Caco-2 (cell line): Measurements from ENCODE around the gene PPFIBP1. TPM values are rescaled to one million over a fixed set of nuclear protein-coding genes. Genes with fewer than 3 reads are reported as not detected.

Source experiments
- BruUV-seq: library from RNA; stranded (reverse); fragments of 400-500 nt; replicated peaks from 2 replicates; lab custom pipeline; 2021; lab: Mats Ljungman, UMichigan
- CTCF ChIA-PET: fragments of 300-600 bp; sonication (Branson Sonifier 250); formaldehyde crosslinking; loops from one replicate; lab custom pipeline; 2022; ENCODE audit warnings: antibody characterized with exemption; lab: Charles Lee
- POLR2A ChIA-PET: fragments of 300-600 bp; sonication (Branson Sonifier 250); formaldehyde crosslinking; loops from one replicate; lab custom pipeline; 2022; ENCODE audit warnings: antibody characterized with exemption; lab: Charles Lee
- DNase-seq, 2 experiments: peaks; one replicate each; pipeline versions ENCODE4 v3.0.0 to v3.0.0-alpha.2; 2020 to 2022
- H3K27me3 ChIP-seq: replicated peaks from 2 replicates; pipeline ENCODE4 v1.6.0; 2011; ENCODE audit warnings: low read length; ENCODE audit not compliant: control insufficient read depth, insufficient read depth
- H3K36me3 ChIP-seq: 2 replicates; pipeline ENCODE4 v1.5.1; 2011; ENCODE audit warnings: low read length; ENCODE audit not compliant: control insufficient read depth, insufficient read depth
- H3K4me1 ChIP-seq: fragments of 250-450 bp; sonication (Bioruptor Pico); 2 replicates; pipeline ENCODE4 v1.5.1; 2020; ENCODE audit warnings: mild to moderate bottlenecking
- H3K4me3 ChIP-seq: 2 replicates; pipeline ENCODE4 v1.5.1; 2011; ENCODE audit warnings: low read depth, mild to moderate bottlenecking, control low read depth, low read length
- H3K9me3 ChIP-seq: fragments of 250-450 bp; sonication (Bioruptor Pico); 2 replicates; pipeline ENCODE4 v1.5.1; 2020; ENCODE audit warnings: mild to moderate bottlenecking, moderate library complexity
- H3K27ac Mint-ChIP-seq: one replicate; pipeline ENCODE4 v1.8.0; 2022; ENCODE audit warnings: mixed read lengths; ENCODE audit not compliant: unreplicated experiment
- H3K27me3 Mint-ChIP-seq: one replicate; pipeline ENCODE4 v1.8.0; 2022; ENCODE audit warnings: mixed read lengths; ENCODE audit not compliant: insufficient read depth, unreplicated experiment
- H3K36me3 Mint-ChIP-seq: one replicate; pipeline ENCODE4 v1.8.0; 2022; ENCODE audit warnings: mild to moderate bottlenecking, mixed read lengths; ENCODE audit not compliant: insufficient read depth, unreplicated experiment
- H3K4me1 Mint-ChIP-seq: one replicate; pipeline ENCODE4 v1.8.0; 2022; ENCODE audit warnings: low read depth, mixed read lengths; ENCODE audit not compliant: unreplicated experiment
- H3K4me3 Mint-ChIP-seq: one replicate; pipeline ENCODE4 v1.8.0; 2022; ENCODE audit warnings: mild to moderate bottlenecking, moderate library complexity, mixed read lengths; ENCODE audit not compliant: unreplicated experiment
- H3K9me3 Mint-ChIP-seq: one replicate; pipeline ENCODE4 v1.8.0; 2022; ENCODE audit warnings: mixed read lengths; ENCODE audit not compliant: unreplicated experiment
- CTCF ChIP-seq, 2 experiments: fragments of 200-600 bp in 1 of 2; IDR thresholded peaks; 1 replicate in 1 of 2; 2 replicates in 1 of 2; pipeline versions ENCODE4 v1.5.1 to v1.8.0; 2011 to 2022; ENCODE audit warnings: antibody characterized with exemption in 1 of 2, control low read depth in 1 of 2, inconsistent platforms in 1 of 2, low read depth in 1 of 2, low read length in 1 of 2, mild to moderate bottlenecking in 1 of 2, moderate library complexity in 1 of 2; ENCODE audit not compliant: insufficient read depth in 1 of 2, severe bottlenecking in 1 of 2, unreplicated experiment in 1 of 2
- intact Hi-C: fragments of 100-400 bp; cut with micrococcal nuclease; formaldehyde crosslinking; loops from one replicate; pipeline ENCODE4 v1.10.0; 2022; ENCODE audit not compliant: unreplicated experiment
- total RNA-seq: library from RNA; stranded (reverse); gene quantifications from 2 replicates; pipeline ENCODE4 v1.2.3, GENCODE V29; 2022

The PPFIBP1 gene
- total RNA-seq, 1 experiment from 2014 or later, result 109 TPM

GRCh38 chr12:27531896-27532295 lies 7.9 kb downstream of the PPFIBP1 start:
- no TSS peak for BruUV-seq
- Mint-ChIP-seq H3K4me1 (peaks cover 17% of the 10 kb centered on the region), H3K4me3 (no peak overlapping the region), H3K9me3 (no peaks in the 10 kb centered on the region), H3K27ac (no peak overlapping the region), H3K27me3 (no peaks in the 10 kb centered on the region), H3K36me3 (peaks cover 13% of the 10 kb centered on the region)
- CTCF ChIA-PET, result no interaction called here
- intact Hi-C loops, result no loop called here
- Histone ChIP-seq H3K4me3 (no peak overlapping the region), H3K9me3 (no peaks in the 10 kb centered on the region), H3K36me3 (no peaks in the 10 kb centered on the region; the same call in 1 of the 2 replicates), H3K27me3 (no peaks in the 10 kb centered on the region), H3K4me1 (no peaks in the 10 kb centered on the region)
- DNase-seq, result no peak
- POLR2A ChIA-PET, result no interaction called here
- TF ChIP-seq CTCF (IDR thresholded peaks at IDR 0.05; ENCODE audit: insufficient read depth in 1 of 2, low read depth in 1 of 2, low read length in 1 of 2, severe bottlenecking in 1 of 2, unreplicated experiment in 1 of 2), result no peak

- BruUV-seq, result no TSS peak
- H3K36me3 ChIP-seq, result no peaks in the 10 kb centered on the region; the same call in 1 of the 2 replicates
Observed at GRCh38 chr12:27534060-27534764, 10.2 kb downstream of the PPFIBP1 start.

GRCh38 chr12:27534765-27535161 lies 10.8 kb downstream of the PPFIBP1 start:
- Mint-ChIP-seq H3K4me3 (no peak overlapping the region), H3K27me3 (no peaks in the 10 kb centered on the region), H3K4me1 (peaks cover 11% of the 10 kb centered on the region), H3K9me3 (no peaks in the 10 kb centered on the region), H3K27ac (no peak overlapping the region), H3K36me3 (peaks cover 13% of the 10 kb centered on the region)
- ChIA-PET POLR2A (no interaction called here), CTCF (no interaction called here)
- BruUV-seq, result no TSS peak
- Histone ChIP-seq H3K27me3 (no peaks in the 10 kb centered on the region), H3K9me3 (no peaks in the 10 kb centered on the region), H3K4me1 (peaks cover 3% of the 10 kb centered on the region; the same call in 1 of the 2 replicates), H3K36me3 (no peaks in the 10 kb centered on the region; the same call in 1 of the 2 replicates), H3K4me3 (no peak overlapping the region)
- intact Hi-C loops, result no loop called here
- TF ChIP-seq CTCF (IDR thresholded peaks at IDR 0.05; ENCODE audit: insufficient read depth in 1 of 2, low read depth in 1 of 2, low read length in 1 of 2, severe bottlenecking in 1 of 2, unreplicated experiment in 1 of 2), result no peak
- DNase-seq, result no peak

More at GRCh38 chr12:27534060-27534764, 10.2 kb downstream of the PPFIBP1 start:
- Histone ChIP-seq H3K4me3 (no peak overlapping the region), H3K4me1 (peaks cover 3% of the 10 kb centered on the region; the same call in 1 of the 2 replicates), H3K9me3 (no peaks in the 10 kb centered on the region), H3K27me3 (no peaks in the 10 kb centered on the region)
- intact Hi-C loops, result no loop called here
- no peaks in the 10 kb centered on the region for H3K27me3 Mint-ChIP-seq
- H3K36me3 Mint-ChIP-seq, result peaks cover 13% of the 10 kb centered on the region
- peaks cover 11% of the 10 kb centered on the region for H3K4me1 Mint-ChIP-seq
- CTCF ChIA-PET, result no interaction called here
- TF ChIP-seq CTCF (IDR thresholded peaks at IDR 0.05; ENCODE audit: insufficient read depth in 1 of 2, low read depth in 1 of 2, low read length in 1 of 2, severe bottlenecking in 1 of 2, unreplicated experiment in 1 of 2), result no peak
- no peak overlapping the region for H3K27ac Mint-ChIP-seq
- POLR2A ChIA-PET, result no interaction called here
- H3K4me3 Mint-ChIP-seq, result no peak overlapping the region
- no peaks in the 10 kb centered on the region for H3K9me3 Mint-ChIP-seq
- DNase-seq, result no peak
